ENCODE data around the gene PRIMA1.

DNA sequence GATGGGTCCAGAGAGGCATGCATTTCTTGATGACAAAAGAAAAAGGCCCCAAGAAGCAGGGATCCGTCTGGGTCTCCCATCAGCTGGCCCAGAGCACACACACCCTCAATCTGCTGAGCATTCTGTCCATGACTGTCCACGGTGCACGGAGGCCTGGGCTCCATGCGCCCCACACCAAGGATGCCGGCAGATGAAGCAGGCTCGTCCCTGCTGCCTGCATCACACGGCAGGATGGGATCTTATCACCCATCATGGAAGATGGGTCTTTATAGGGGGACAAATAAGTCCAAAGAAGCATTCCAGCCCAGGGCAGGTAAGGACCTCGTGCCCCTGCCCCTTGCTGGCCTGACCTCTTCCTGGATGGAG lies 59.7 kb downstream of the PRIMA1 start:
- no peak for TF ChIP-seq MYB (IDR thresholded peaks at IDR 0.05; ENCODE audit: borderline replicate concordance, low read depth, low read length)
- TF ChIP-seq BRCA1 (IDR thresholded peaks at IDR 0.05; ENCODE audit: low read depth, low read length): no peak
- TF ChIP-seq E2F4 (IDR thresholded peaks at IDR 0.05; ENCODE audit: low read depth, low read length): no peak
- TF ChIP-seq REST (IDR thresholded peaks at IDR 0.05; ENCODE audit: low read depth, low read length): no peak
- TF ChIP-seq EZH2 (IDR thresholded peaks at IDR 0.05; ENCODE audit: borderline replicate concordance, control insufficient read depth, low read depth, low read length): no peak
- no peak for TF ChIP-seq RAD21 (IDR thresholded peaks at IDR 0.05; ENCODE audit: insufficient read depth, low read depth, low read length)
- TF ChIP-seq ZBTB33 (IDR thresholded peaks at IDR 0.05): no peak
- TF ChIP-seq BHLHE40 (IDR thresholded peaks at IDR 0.05; ENCODE audit: borderline replicate concordance in 1 of 2, low read depth in 2 of 2, low read length in 1 of 2): no peak
- no peak for TF ChIP-seq ZNF217 (IDR thresholded peaks at IDR 0.05)
- TF ChIP-seq EGR1 (IDR thresholded peaks at IDR 0.05; ENCODE audit: borderline replicate concordance in 1 of 2, low read depth in 2 of 2, low read length in 2 of 2): no peak
- TF ChIP-seq YY1 (IDR thresholded peaks at IDR 0.05; ENCODE audit: low read depth, low read length): no peak

All from GM12878 (cell line).